GM18951 (cell line): ENCODE results near the gene CCL25.
"Not testable (repeated sequence)": the region's sequence is repeated elsewhere in the genome, so short reads cannot be mapped to it uniquely, and the experiment has no call there.

Source experiments
- POLR2A ChIP-seq: IDR thresholded peaks from 4 replicates; pipeline ENCODE4 v1.6.1; 2011; ENCODE audit warnings: mild to moderate bottlenecking; ENCODE audit not compliant: insufficient read length, insufficient read depth; ENCODE audit errors: extremely low read depth
- in situ Hi-C: fragments of 300-500 bp; cut with MboI; formaldehyde crosslinking; loops from one replicate; pipeline ENCODE4 v1.12.0; 2022; ENCODE audit warnings: low sequenced_read_pairs, mixed read lengths, inconsistent platforms; ENCODE audit not compliant: unreplicated experiment

The CCL25 gene

GRCh38 chr19:8052464-8052859 is at the start of gene CCL25:
Gene CCL25, plus strand, starts transcription at chr19:8052760. Its CDS starts 290 bp downstream, at chr19:8053050.
- in situ Hi-C loops: no loop called here
- no peak for TF ChIP-seq POLR2A

- no peak for TF ChIP-seq POLR2A
- in situ Hi-C loops: loop anchor here (25.0 kb wide), 1 partner anchor 258 kb away; no protein-coding TSS in a partner anchor
These were observed 48.6 kb upstream of the CCL25 start for GRCh38 chr19:8004001-8004400.

GRCh38 chr19:8004723-8005513 is 47.6 kb upstream of the CCL25 start:
- no peak for TF ChIP-seq POLR2A
- in situ Hi-C loops: loop anchor here (25.0 kb wide), 1 partner anchor 257 kb away; no protein-coding TSS in a partner anchor

GRCh38 chr19:8005534-8006256 is 46.9 kb upstream of the CCL25 start, which contains the start of gene ELAVL1:
Gene ELAVL1, minus strand, starts transcription at chr19:8005641. Its CDS starts 13,826 bp downstream, at chr19:7991815.
- in situ Hi-C loops: loop anchor here (25.0 kb wide), 1 partner anchor 257 kb away; no protein-coding TSS in a partner anchor
- peak; percentile 93 for TF ChIP-seq POLR2A

GRCh38 chr19:8017808-8018207 is 34.8 kb upstream of the CCL25 start:
- no peak for TF ChIP-seq POLR2A
- in situ Hi-C loops: loop anchor here (25.0 kb wide), 1 partner anchor 244 kb away; no protein-coding TSS in a partner anchor

- TF ChIP-seq POLR2A: no peak
- in situ Hi-C loops: loop anchor here (25.0 kb wide), 1 partner anchor 242 kb away; no protein-coding TSS in a partner anchor
These were observed 31.9 kb upstream of the CCL25 start for GRCh38 chr19:8020681-8021080.

GRCh38 chr19:8021374-8021773 is 31.2 kb upstream of the CCL25 start:
- no peak for TF ChIP-seq POLR2A
- in situ Hi-C loops: loop anchor here (25.0 kb wide), 1 partner anchor 241 kb away; no protein-coding TSS in a partner anchor

GRCh38 chr19:8022275-8022674 is 30.3 kb upstream of the CCL25 start:
- in situ Hi-C loops: loop anchor here (25.0 kb wide), 1 partner anchor 240 kb away; no protein-coding TSS in a partner anchor
- TF ChIP-seq POLR2A: no peak

- in situ Hi-C loops: loop anchor here (25.0 kb wide), 1 partner anchor 239 kb away; no protein-coding TSS in a partner anchor
- TF ChIP-seq POLR2A: no peak
These were observed 29.2 kb upstream of the CCL25 start for GRCh38 chr19:8023371-8023770.

GRCh38 chr19:8024256-8024655 is 28.3 kb upstream of the CCL25 start:
- in situ Hi-C loops: loop anchor here (25.0 kb wide), 1 partner anchor 238 kb away; no protein-coding TSS in a partner anchor

- in situ Hi-C loops: no loop called here
- no peak for TF ChIP-seq POLR2A
These were observed 27.2 kb upstream of the CCL25 start for GRCh38 chr19:8025316-8025715.

GRCh38 chr19:8028951-8029491 is 23.5 kb upstream of the CCL25 start:
- in situ Hi-C loops: no loop called here
- no peak for TF ChIP-seq POLR2A

- in situ Hi-C loops: no loop called here
- no peak for TF ChIP-seq POLR2A
These were observed 21.6 kb upstream of the CCL25 start for GRCh38 chr19:8030960-8031359.

- in situ Hi-C loops: not testable (repeated sequence)
These were observed 19.0 kb upstream of the CCL25 start for GRCh38 chr19:8033287-8034177.
